ENCODE data around the gene CD226. TPM values are rescaled to one million over a fixed set of nuclear protein-coding genes. Genes with fewer than 3 reads are reported as not detected.
"Not testable (repeated sequence)": the region's sequence is repeated elsewhere in the genome, so short reads cannot be mapped to it uniquely, and the experiment has no call there.

CD226 gene
- total and polyA plus RNA-seq, 2 donors: 0.89 to 3.6 TPM

DNA sequence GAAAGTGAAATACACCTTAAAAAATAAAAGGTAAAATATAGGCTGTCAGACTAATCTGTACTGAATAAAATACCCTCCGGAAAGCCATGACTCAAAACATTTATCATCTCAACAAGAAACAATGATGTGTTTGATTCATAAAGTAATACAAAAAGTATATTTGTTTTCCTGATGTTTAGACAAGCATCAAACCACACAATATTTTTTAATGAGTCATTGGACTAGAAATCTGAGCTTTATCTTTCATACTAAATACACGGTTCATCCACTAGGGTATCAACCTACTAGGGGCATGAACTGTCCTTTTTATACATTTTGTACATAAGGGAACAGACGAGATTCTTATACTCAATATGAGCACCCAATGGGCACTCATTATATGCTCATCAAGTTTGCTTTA lies 31.3 kb downstream of the CD226 start:
- no peak for DNase-seq (ENCODE audit: extremely low spot score)
- Histone ChIP-seq H3K36me3 (ENCODE audit: insufficient read depth) (no peaks in the 10 kb centered on the region), H3K4me3 (ENCODE audit: low read depth, low read length) (no peak overlapping the region), H3K4me1 (ENCODE audit: insufficient read depth) (no peaks in the 10 kb centered on the region), H3K27ac (ENCODE audit: low read depth) (no peak overlapping the region)
- 82% methylated on average over 3 of the region's 3 CpGs for WGBS

DNA sequence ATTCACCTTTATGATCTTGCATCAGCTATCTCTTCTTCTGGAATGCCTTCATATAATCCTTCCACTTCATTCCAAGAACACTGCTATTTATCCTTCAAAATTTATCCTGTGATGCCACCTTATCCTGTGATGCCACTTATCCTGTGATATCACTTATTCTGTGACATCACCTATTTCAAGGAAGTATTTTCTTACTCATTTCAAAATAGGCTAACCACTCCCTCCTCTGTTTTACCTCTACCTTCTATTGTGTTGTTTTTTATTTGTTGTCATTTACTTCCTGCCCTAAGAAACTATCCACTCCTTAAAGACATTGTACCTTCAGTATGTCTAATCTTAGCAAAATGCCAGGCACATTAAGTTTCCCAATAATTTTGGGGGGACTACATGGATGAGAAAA lies 38.8 kb downstream of the CD226 start:
- H3K4me1 ChIP-seq (ENCODE audit: insufficient read depth): no peaks in the 10 kb centered on the region
- no peak overlapping the region for H3K27ac ChIP-seq (ENCODE audit: low read depth)
- no peak for DNase-seq (ENCODE audit: extremely low spot score)
- H3K36me3 ChIP-seq (ENCODE audit: insufficient read depth): no peaks in the 10 kb centered on the region
- H3K4me3 ChIP-seq (ENCODE audit: low read depth, low read length): no peak overlapping the region

- no peak overlapping the region for H3K27ac ChIP-seq (ENCODE audit: low read depth)
- no peak for DNase-seq (ENCODE audit: extremely low spot score)
Observed at GRCh38 chr18:69906765-69907164, 40.9 kb downstream of the CD226 start.

GRCh38 chr18:69900941-69901340 lies 46.7 kb downstream of the CD226 start:
- no peak overlapping the region for H3K27ac ChIP-seq (ENCODE audit: low read depth)
- H3K4me3 ChIP-seq (ENCODE audit: low read depth, low read length): no peak overlapping the region
- 86% methylated on average over 2 of the region's 2 CpGs for WGBS
- H3K4me1 ChIP-seq (ENCODE audit: insufficient read depth): no peaks in the 10 kb centered on the region
- no peak for DNase-seq (ENCODE audit: extremely low spot score)
- no peaks in the 10 kb centered on the region for H3K36me3 ChIP-seq (ENCODE audit: insufficient read depth)

More at GRCh38 chr18:69906765-69907164, 40.9 kb downstream of the CD226 start:
- Histone ChIP-seq H3K4me1 (ENCODE audit: insufficient read depth) (no peaks in the 10 kb centered on the region), H3K4me3 (ENCODE audit: low read depth, low read length) (no peak overlapping the region), H3K36me3 (ENCODE audit: insufficient read depth) (no peaks in the 10 kb centered on the region)
- 92% methylated on average over 7 of the region's 7 CpGs for WGBS

- DNase-seq (ENCODE audit: extremely low spot score); H3K4me3 ChIP-seq (ENCODE audit: low read depth, low read length); H3K4me1 ChIP-seq (ENCODE audit: insufficient read depth); H3K36me3 ChIP-seq (ENCODE audit: insufficient read depth); H3K27ac ChIP-seq (ENCODE audit: low read depth): not testable (repeated sequence)
- WGBS: 89% methylated on average over 4 of the region's 4 CpGs
Observed at GRCh38 chr18:69899154-69899923, 48.3 kb downstream of the CD226 start.

- Histone ChIP-seq H3K4me1 (ENCODE audit: insufficient read depth) (no peaks in the 10 kb centered on the region), H3K36me3 (ENCODE audit: insufficient read depth) (no peaks in the 10 kb centered on the region), H3K27ac (ENCODE audit: low read depth) (no peak overlapping the region), H3K4me3 (ENCODE audit: low read depth, low read length) (no peak overlapping the region)
- DNase-seq (ENCODE audit: extremely low spot score): no peak
- WGBS: 78% methylated on average over 11 of the region's 11 CpGs
Observed at GRCh38 chr18:69898241-69898861, 49.3 kb downstream of the CD226 start.

DNA sequence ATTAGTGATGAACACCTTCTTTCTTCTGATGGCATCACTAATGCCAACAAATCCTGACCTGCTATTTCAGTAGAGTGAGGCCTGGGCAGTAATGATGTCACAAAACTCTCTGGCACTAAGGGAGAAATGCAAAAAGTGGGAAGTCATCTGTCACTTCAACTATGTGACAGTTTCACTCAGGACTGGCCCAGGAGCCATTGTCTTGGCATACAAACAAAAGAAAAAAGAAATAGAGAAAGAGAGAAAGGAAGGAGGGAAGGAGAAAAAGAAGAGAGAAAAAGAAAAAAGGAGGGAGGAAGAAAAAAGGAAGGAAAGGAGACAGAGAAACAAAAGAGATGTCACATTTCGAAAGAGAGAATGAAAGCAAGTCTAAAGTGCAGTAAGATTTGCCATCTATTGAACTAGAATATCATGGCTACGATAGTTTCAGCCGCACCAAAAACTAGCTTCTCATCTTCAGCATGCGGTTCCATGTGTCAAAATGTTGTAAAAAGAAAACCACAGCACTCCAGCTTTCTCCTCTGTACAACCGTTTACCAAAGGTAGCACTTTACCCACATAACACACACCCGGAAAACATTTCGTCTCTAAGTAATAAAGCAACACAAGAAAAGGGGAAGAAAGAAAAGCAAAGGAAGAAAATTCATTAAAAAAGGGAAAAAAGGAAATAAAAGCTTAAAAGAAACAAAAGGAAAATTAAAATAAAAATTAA lies 50.1 kb downstream of the CD226 start:
- no peaks in the 10 kb centered on the region for H3K36me3 ChIP-seq (ENCODE audit: insufficient read depth)
- H3K4me3 ChIP-seq (ENCODE audit: low read depth, low read length): no peak overlapping the region
- H3K27ac ChIP-seq (ENCODE audit: low read depth): no peak overlapping the region
- no peak for DNase-seq (ENCODE audit: extremely low spot score)
- 88% methylated on average over 7 of the region's 7 CpGs for WGBS
- H3K4me1 ChIP-seq (ENCODE audit: insufficient read depth): no peaks in the 10 kb centered on the region

GRCh38 chr18:69895066-69896047 lies 52.3 kb downstream of the CD226 start:
- Histone ChIP-seq H3K27ac (ENCODE audit: low read depth) (no peak overlapping the region), H3K4me1 (ENCODE audit: insufficient read depth) (no peaks in the 10 kb centered on the region), H3K36me3 (ENCODE audit: insufficient read depth) (no peaks in the 10 kb centered on the region), H3K4me3 (ENCODE audit: low read depth, low read length) (no peak overlapping the region)
- WGBS: 90% methylated on average over 19 of the region's 19 CpGs
- no peak for DNase-seq (ENCODE audit: extremely low spot score)

- Histone ChIP-seq H3K4me3 (ENCODE audit: low read depth, low read length) (no peak overlapping the region), H3K4me1 (ENCODE audit: insufficient read depth) (no peaks in the 10 kb centered on the region), H3K27ac (ENCODE audit: low read depth) (no peak overlapping the region), H3K36me3 (ENCODE audit: insufficient read depth) (no peaks in the 10 kb centered on the region)
- DNase-seq (ENCODE audit: extremely low spot score): no peak
- 92% methylated on average over 2 of the region's 2 CpGs for WGBS
Observed at GRCh38 chr18:69894467-69894866, 53.2 kb downstream of the CD226 start.

- 93% methylated on average over 1 of the region's 1 CpG for WGBS
- no peak overlapping the region for H3K27ac ChIP-seq (ENCODE audit: low read depth)
- H3K36me3 ChIP-seq (ENCODE audit: insufficient read depth): no peaks in the 10 kb centered on the region
- no peaks in the 10 kb centered on the region for H3K4me1 ChIP-seq (ENCODE audit: insufficient read depth)
- no peak for DNase-seq (ENCODE audit: extremely low spot score)
- no peak overlapping the region for H3K4me3 ChIP-seq (ENCODE audit: low read depth, low read length)
Observed at GRCh38 chr18:69890558-69890957, 57.1 kb downstream of the CD226 start.

- no peak for DNase-seq (ENCODE audit: extremely low spot score)
- Histone ChIP-seq H3K4me1 (ENCODE audit: insufficient read depth) (no peaks in the 10 kb centered on the region), H3K4me3 (ENCODE audit: low read depth, low read length) (no peak overlapping the region), H3K36me3 (ENCODE audit: insufficient read depth) (no peaks in the 10 kb centered on the region), H3K27ac (ENCODE audit: low read depth) (no peak overlapping the region)
- 89% methylated on average over 4 of the region's 4 CpGs for WGBS
Observed at GRCh38 chr18:69889009-69889408, 58.7 kb downstream of the CD226 start.

DNA sequence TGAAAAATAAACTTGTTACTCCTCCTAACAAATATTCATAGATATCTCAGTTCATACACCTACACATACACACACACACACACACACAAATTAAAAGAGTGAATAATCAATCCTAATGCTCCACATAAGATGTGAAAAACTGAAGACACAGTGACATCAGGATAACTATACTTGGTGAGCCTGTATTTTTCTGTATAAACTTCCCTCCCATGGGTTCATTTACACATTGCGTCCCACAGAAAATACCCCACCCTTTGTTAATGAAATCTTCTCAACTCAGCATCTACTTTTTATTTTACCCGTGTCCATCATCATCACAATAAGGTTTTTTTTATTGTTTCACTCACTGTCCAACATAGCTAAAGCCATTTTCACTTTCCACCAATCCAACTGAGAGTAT lies 60.4 kb downstream of the CD226 start:
- no peak overlapping the region for H3K27ac ChIP-seq (ENCODE audit: low read depth)
- no peak overlapping the region for H3K4me3 ChIP-seq (ENCODE audit: low read depth, low read length)
- 95% methylated on average over 2 of the region's 2 CpGs for WGBS
- no peaks in the 10 kb centered on the region for H3K36me3 ChIP-seq (ENCODE audit: insufficient read depth)
- H3K4me1 ChIP-seq (ENCODE audit: insufficient read depth): no peaks in the 10 kb centered on the region
- no peak for DNase-seq (ENCODE audit: extremely low spot score)

DNA sequence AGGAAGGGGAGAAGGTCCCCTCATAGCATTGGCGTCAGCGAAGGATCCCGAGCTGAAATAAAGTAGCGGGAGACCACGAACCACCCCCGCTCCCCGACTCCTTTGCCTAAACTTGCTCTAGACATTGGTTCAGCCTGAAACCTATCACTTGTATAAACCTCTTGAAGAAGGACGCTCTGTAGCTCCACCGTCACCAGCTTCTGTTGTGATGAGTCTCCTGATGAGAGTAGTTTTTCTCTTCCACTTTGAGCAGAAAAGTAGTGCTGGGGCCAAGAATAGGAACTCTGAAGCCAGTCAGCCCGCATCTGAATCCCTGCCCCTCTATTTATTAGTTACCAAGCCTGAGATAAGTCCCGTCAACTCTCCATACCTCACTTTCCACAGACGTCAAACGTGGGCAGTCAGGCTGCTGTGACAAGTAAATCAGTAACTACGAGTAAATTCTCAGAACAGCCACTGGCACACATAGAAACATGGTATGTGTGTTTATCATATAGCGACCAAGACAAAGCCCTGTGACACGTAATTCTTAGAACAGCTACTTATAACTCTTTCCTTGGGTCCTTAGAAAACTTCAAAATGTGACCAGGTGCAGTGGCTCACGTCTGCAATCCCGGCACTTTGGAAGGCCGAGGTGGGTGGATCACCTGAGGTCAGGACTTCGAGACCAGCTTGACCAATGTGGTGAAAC lies 61.7 kb downstream of the CD226 start:
- DNase-seq (ENCODE audit: extremely low spot score): no peak
- Histone ChIP-seq H3K36me3 (ENCODE audit: insufficient read depth) (no peaks in the 10 kb centered on the region), H3K4me1 (ENCODE audit: insufficient read depth) (no peaks in the 10 kb centered on the region), H3K27ac (ENCODE audit: low read depth) (no peak overlapping the region), H3K4me3 (ENCODE audit: low read depth, low read length) (no peak overlapping the region)
- 91% methylated on average over 20 of the region's 20 CpGs for WGBS
